UCSD-AML1 (cell line): ENCODE measurements around the gene CCDC18.
A peak's percentile ranks its signal among the peaks of the same experiment; 100 is the strongest.
"Not testable (repeated sequence)": the region's sequence is repeated elsewhere in the genome, so short reads cannot be mapped to it uniquely, and the experiment has no call there.

ENCODE experiments used
- DNase-seq: peaks from one replicate; lab custom pipeline; 2025; ENCODE audit not compliant: unreplicated experiment; lab: John Stamatoyannopoulos, UW

The CCDC18 gene

GRCh38 chr1:93180723-93181613, at the start of gene CCDC18:
Gene CCDC18 (plus strand): TSS chr1:93180724. CDS start chr1:93183362, 2,638 bp downstream.
- peak; percentile 79 for DNase-seq

GRCh38 chr1:93132638-93133037, 47.9 kb upstream of the CCDC18 start:
- DNase-seq = no peak

GRCh38 chr1:93136445-93136844, 44.1 kb upstream of the CCDC18 start:
- no peak for DNase-seq

GRCh38 chr1:93137604-93138292, 42.8 kb upstream of the CCDC18 start:
- no peak for DNase-seq

- DNase-seq = no peak
Measured at GRCh38 chr1:93140106-93140505, 40.4 kb upstream of the CCDC18 start.

- no peak for DNase-seq
Measured at GRCh38 chr1:93142161-93142560, 38.4 kb upstream of the CCDC18 start.

GRCh38 chr1:93143136-93143535, 37.4 kb upstream of the CCDC18 start:
- DNase-seq = no peak

- no peak for DNase-seq
Measured at GRCh38 chr1:93143769-93144168, 36.8 kb upstream of the CCDC18 start.

- no peak for DNase-seq
Measured at GRCh38 chr1:93148001-93148400, 32.5 kb upstream of the CCDC18 start.

- DNase-seq = no peak
Measured at GRCh38 chr1:93150729-93151128, 29.8 kb upstream of the CCDC18 start.

GRCh38 chr1:93151474-93151873, 29.1 kb upstream of the CCDC18 start:
- no peak for DNase-seq

- DNase-seq = no peak
Measured at GRCh38 chr1:93152835-93153234, 27.7 kb upstream of the CCDC18 start.

- DNase-seq = no peak
Measured at GRCh38 chr1:93154898-93155297, 25.6 kb upstream of the CCDC18 start.

- DNase-seq = no peak
Measured at GRCh38 chr1:93155335-93155734, 25.2 kb upstream of the CCDC18 start.

GRCh38 chr1:93159337-93159736, 21.2 kb upstream of the CCDC18 start:
- no peak for DNase-seq

- DNase-seq = not testable (repeated sequence)
Measured at GRCh38 chr1:93163314-93163713, 17.2 kb upstream of the CCDC18 start.

GRCh38 chr1:93164816-93165215, 15.7 kb upstream of the CCDC18 start:
- no peak for DNase-seq

- DNase-seq = not testable (repeated sequence)
Measured at GRCh38 chr1:93165895-93166294, 14.6 kb upstream of the CCDC18 start.

GRCh38 chr1:93167006-93167405, 13.5 kb upstream of the CCDC18 start:
- no peak for DNase-seq

- not testable (repeated sequence) for DNase-seq
Measured at GRCh38 chr1:93170141-93170678, 10.3 kb upstream of the CCDC18 start.

- DNase-seq = no peak
Measured at GRCh38 chr1:93171549-93172034, 8.9 kb upstream of the CCDC18 start.

- no peak for DNase-seq
Measured at GRCh38 chr1:93172778-93173177, 7.7 kb upstream of the CCDC18 start.
